BE2C (cell line): Measurements from ENCODE around the gene LYG2.
"Not testable (repeated sequence)": the region's sequence is repeated elsewhere in the genome, so short reads cannot be mapped to it uniquely, and the experiment has no call there.

Experiments used
- DNase-seq: peaks from one replicate; pipeline ENCODE4 v3.0.0-alpha.2; 2020
- H3K27me3 ChIP-seq: fragments of 250-450 bp; sonication (Bioruptor Pico); 2 replicates; pipeline ENCODE4 v1.5.1; 2020; ENCODE audit warnings: mild to moderate bottlenecking
- H3K36me3 ChIP-seq: fragments of 250-450 bp; sonication (Bioruptor Pico); 2 replicates; pipeline ENCODE4 v1.5.1; 2020; ENCODE audit warnings: mild to moderate bottlenecking
- H3K4me1 ChIP-seq: fragments of 250-450 bp; sonication (Bioruptor Pico); 2 replicates; pipeline ENCODE4 v1.5.1; 2020
- H3K4me3 ChIP-seq: 2 replicates; pipeline ENCODE4 v1.5.1; 2011; ENCODE audit warnings: low read depth, low read length
- H3K9me3 ChIP-seq: fragments of 250-450 bp; sonication (Bioruptor Pico); 2 replicates; pipeline ENCODE4 v1.5.1; 2020
- CTCF ChIP-seq: IDR thresholded peaks from 2 replicates; pipeline ENCODE4 v1.5.1; 2012; ENCODE audit warnings: mild to moderate bottlenecking, low read depth, low read length

Gene LYG2

GRCh38 chr2:99205491-99205890, 50.0 kb downstream of the LYG2 start:
- no peak for DNase-seq
- TF ChIP-seq CTCF = no peak
- H3K4me3 ChIP-seq = no peak overlapping the region

GRCh38 chr2:99201959-99202678, 53.3 kb downstream of the LYG2 start:
- Histone ChIP-seq H3K9me3 (no peaks in the 10 kb centered on the region), H3K27me3 (no peaks in the 10 kb centered on the region), H3K36me3 (no peaks in the 10 kb centered on the region), H3K4me1 (no peaks in the 10 kb centered on the region), H3K4me3 (no peak overlapping the region)
- peak; percentile 13 for TF ChIP-seq CTCF
- DNase-seq = no peak

More at GRCh38 chr2:99205491-99205890, 50.0 kb downstream of the LYG2 start:
- no peaks in the 10 kb centered on the region for H3K9me3 ChIP-seq
- no peaks in the 10 kb centered on the region for H3K27me3 ChIP-seq
- no peaks in the 10 kb centered on the region for H3K4me1 ChIP-seq
- H3K36me3 ChIP-seq = no peaks in the 10 kb centered on the region

- Histone ChIP-seq H3K4me1 (no peaks in the 10 kb centered on the region), H3K27me3 (no peaks in the 10 kb centered on the region), H3K4me3 (no peak overlapping the region), H3K9me3 (no peaks in the 10 kb centered on the region), H3K36me3 (no peaks in the 10 kb centered on the region)
- no peak for DNase-seq
- TF ChIP-seq CTCF = no peak
These were observed 55.2 kb downstream of the LYG2 start for GRCh38 chr2:99200076-99200800.

GRCh38 chr2:99198103-99198841, 57.2 kb downstream of the LYG2 start:
- TF ChIP-seq CTCF = no peak
- Histone ChIP-seq H3K36me3 (no peaks in the 10 kb centered on the region), H3K4me3 (no peak overlapping the region), H3K27me3 (no peaks in the 10 kb centered on the region), H3K9me3 (no peaks in the 10 kb centered on the region), H3K4me1 (no peaks in the 10 kb centered on the region)
- DNase-seq = no peak

- H3K4me3 ChIP-seq, H3K4me1 ChIP-seq, H3K27me3 ChIP-seq, H3K9me3 ChIP-seq, DNase-seq: not testable (repeated sequence)
- H3K36me3 ChIP-seq = peaks cover 12% of the 10 kb centered on the region; the same call in 1 of the 2 replicates
These were observed 63.1 kb downstream of the LYG2 start for GRCh38 chr2:99192364-99192763.
